HepG2 (cell line): ENCODE results near the gene MIB2. TPM values are rescaled to one million over a fixed set of nuclear protein-coding genes. Genes with fewer than 3 reads are reported as not detected.
A peak's percentile ranks its signal among the peaks of the same experiment; 100 is the strongest.

ENCODE experiments used
- ATF7-NPFF ChIP-seq: sonication (generic); formaldehyde crosslinking; IDR thresholded peaks from 2 replicates; pipeline ENCODE4 v1.8.1; 2023; ENCODE audit warnings: mild to moderate bottlenecking, low read depth, missing genetic modification reagents, moderate library complexity
- ATM ChIP-seq: fragments of 450-650 bp; IDR thresholded peaks from 2 replicates; pipeline ENCODE4 v1.7.1; 2017; ENCODE audit warnings: mild to moderate bottlenecking, borderline replicate concordance
- CBFB ChIP-seq: sonication (generic); formaldehyde crosslinking; IDR thresholded peaks from 2 replicates; pipeline ENCODE4 v1.4.0; 2020; ENCODE audit warnings: missing genetic modification reagents
- CCDC6 ChIP-seq: sonication (generic); formaldehyde crosslinking; IDR thresholded peaks from 2 replicates; pipeline ENCODE4 v1.8.1; 2022; ENCODE audit warnings: mild to moderate bottlenecking, missing genetic modification reagents, moderate library complexity
- HOXA3 ChIP-seq: sonication (generic); formaldehyde crosslinking; IDR thresholded peaks from 2 replicates; pipeline ENCODE4 v1.5.0; 2020; ENCODE audit warnings: missing genetic modification reagents
- KDM1A ChIP-seq: IDR thresholded peaks from 2 replicates; pipeline ENCODE4 v1.6.1; 2016; ENCODE audit warnings: missing compliant biosample characterization
- MED13 ChIP-seq: sonication (generic); formaldehyde crosslinking; IDR thresholded peaks from 2 replicates; pipeline ENCODE4 v1.5.0; 2020; ENCODE audit warnings: missing genetic modification reagents
- NAIF1 ChIP-seq: sonication (generic); formaldehyde crosslinking; IDR thresholded peaks from 2 replicates; pipeline ENCODE4 v1.5.0; 2020; ENCODE audit warnings: mild to moderate bottlenecking, missing genetic modification reagents, borderline replicate concordance
- NRL ChIP-seq: sonication (generic); formaldehyde crosslinking; IDR thresholded peaks from 2 replicates; pipeline ENCODE4 v1.5.0; 2020; ENCODE audit warnings: missing genetic modification reagents, mild to moderate bottlenecking, moderate library complexity, borderline replicate concordance
- RBM22 ChIP-seq: fragments of 200-400 bp; formaldehyde crosslinking; optimal IDR thresholded peaks from 2 replicates; pipeline ENCODE3; 2017; ENCODE audit warnings: mild to moderate bottlenecking, low read length, moderate library complexity
- RCOR2 ChIP-seq: IDR thresholded peaks from 2 replicates; pipeline ENCODE4 v1.6.1; 2016; ENCODE audit warnings: missing biosample characterization, missing genetic modification reagents
- TCF12 ChIP-seq, 2 experiments: fragments of 450-650 bp in 1 of 2; sonication (generic) in 1 of 2; formaldehyde crosslinking in 1 of 2; IDR thresholded peaks; 2 replicates each; pipeline versions ENCODE4 v1.6.1 to v1.8.0; 2017 to 2022; ENCODE audit warnings: antibody characterized with exemption in 1 of 2, mild to moderate bottlenecking in 1 of 2, missing genetic modification reagents in 1 of 2, moderate library complexity in 1 of 2
- TP53 ChIP-seq: sonication (generic); formaldehyde crosslinking; conservative IDR thresholded peaks from 2 replicates; pipeline ENCODE4 v1.4.0; 2020; ENCODE audit warnings: missing genetic modification reagents
- ZMYM3 ChIP-seq: sonication (generic); formaldehyde crosslinking; IDR thresholded peaks from 2 replicates; pipeline ENCODE4 v1.5.1; 2020; ENCODE audit warnings: mild to moderate bottlenecking, missing genetic modification reagents
- ZNF143 ChIP-seq: sonication (generic); formaldehyde crosslinking; IDR thresholded peaks from 2 replicates; pipeline ENCODE4 v1.4.0; 2020; ENCODE audit warnings: missing genetic modification reagents
- ZNF224 ChIP-seq: sonication (generic); formaldehyde crosslinking; IDR thresholded peaks from 2 replicates; pipeline ENCODE4 v1.5.0; 2020; ENCODE audit warnings: mild to moderate bottlenecking, missing genetic modification reagents
- ZNF232 ChIP-seq: sonication (generic); formaldehyde crosslinking; IDR thresholded peaks from 2 replicates; pipeline ENCODE4 v1.4.0; 2020; ENCODE audit warnings: missing genetic modification reagents, borderline replicate concordance
- ZNF251 ChIP-seq: sonication (generic); formaldehyde crosslinking; IDR thresholded peaks from 2 replicates; pipeline ENCODE4 v1.9.0; 2021; ENCODE audit warnings: mild to moderate bottlenecking, missing genetic modification reagents
- ZNF564 ChIP-seq: sonication (generic); formaldehyde crosslinking; IDR thresholded peaks from 2 replicates; pipeline ENCODE4 v1.8.1; 2023; ENCODE audit warnings: mild to moderate bottlenecking, missing genetic modification reagents
- ZNF614 ChIP-seq: IDR thresholded peaks from 2 replicates; pipeline ENCODE4 v1.6.1; 2018; ENCODE audit warnings: missing biosample characterization, missing genetic modification reagents, inconsistent platforms, borderline replicate concordance
- ZNF75D ChIP-seq: sonication (generic); formaldehyde crosslinking; IDR thresholded peaks from 2 replicates; pipeline ENCODE4 v1.8.1; 2023; ENCODE audit warnings: missing genetic modification reagents, mild to moderate bottlenecking, borderline replicate concordance
- ZNF780A ChIP-seq: sonication (generic); formaldehyde crosslinking; IDR thresholded peaks from 2 replicates; pipeline ENCODE4 v1.8.0; 2022; ENCODE audit warnings: mild to moderate bottlenecking, missing genetic modification reagents, moderate library complexity
- ZSCAN20 ChIP-seq: sonication (generic); formaldehyde crosslinking; IDR thresholded peaks from 2 replicates; pipeline ENCODE4 v1.4.0; 2020; ENCODE audit warnings: missing genetic modification reagents, mild to moderate bottlenecking, borderline replicate concordance
- polyA plus RNA-seq, 8 experiments: library from polyadenylated mRNA; depleted of rRNA in 3 of 8; stranded (reverse) in 7 of 8; unstranded in 1 of 8; fragments of >200 nt; fragmentation: Illumina TruSeq in 4 of 8; extraction: Trizol in 4 of 8; gene quantifications; 2 replicates each; pipeline versions ENCODE4 v1.2.1 to v1.2.3, GENCODE V29; 2011 to 2016; ENCODE audit warnings: low read depth in 4 of 8, missing spikeins in 1 of 8, mixed read lengths in 1 of 8; ENCODE audit not compliant: insufficient read depth in 1 of 8
- total RNA-seq, 5 experiments: library from RNA; depleted of rRNA; stranded (reverse); fragments of >200 nt; fragmentation: Illumina TruSeq; extraction: Trizol; gene quantifications; 2 replicates each; pipeline ENCODE4 v1.2.3, GENCODE V29; 2016; ENCODE audit warnings: low read depth in 1 of 5
- TF ChIP-seq, protein P1 (sequence below): sonication (generic); formaldehyde crosslinking; IDR thresholded peaks from 2 replicates; pipeline ENCODE4 v1.8.1; 2023; ENCODE audit warnings: missing genetic modification reagents, inconsistent platforms, borderline replicate concordance
- TF ChIP-seq, protein P2 (sequence below): sonication (generic); formaldehyde crosslinking; IDR thresholded peaks from 2 replicates; pipeline ENCODE4 v1.4.0; 2020; ENCODE audit warnings: missing genetic modification reagents

Gene MIB2
- total and polyA plus RNA-seq, 2 of the 13 experiments (the other 11 are each of a cell fraction or from before 2014, with no cell fraction given): 19.9 to 30.4 TPM

DNA sequence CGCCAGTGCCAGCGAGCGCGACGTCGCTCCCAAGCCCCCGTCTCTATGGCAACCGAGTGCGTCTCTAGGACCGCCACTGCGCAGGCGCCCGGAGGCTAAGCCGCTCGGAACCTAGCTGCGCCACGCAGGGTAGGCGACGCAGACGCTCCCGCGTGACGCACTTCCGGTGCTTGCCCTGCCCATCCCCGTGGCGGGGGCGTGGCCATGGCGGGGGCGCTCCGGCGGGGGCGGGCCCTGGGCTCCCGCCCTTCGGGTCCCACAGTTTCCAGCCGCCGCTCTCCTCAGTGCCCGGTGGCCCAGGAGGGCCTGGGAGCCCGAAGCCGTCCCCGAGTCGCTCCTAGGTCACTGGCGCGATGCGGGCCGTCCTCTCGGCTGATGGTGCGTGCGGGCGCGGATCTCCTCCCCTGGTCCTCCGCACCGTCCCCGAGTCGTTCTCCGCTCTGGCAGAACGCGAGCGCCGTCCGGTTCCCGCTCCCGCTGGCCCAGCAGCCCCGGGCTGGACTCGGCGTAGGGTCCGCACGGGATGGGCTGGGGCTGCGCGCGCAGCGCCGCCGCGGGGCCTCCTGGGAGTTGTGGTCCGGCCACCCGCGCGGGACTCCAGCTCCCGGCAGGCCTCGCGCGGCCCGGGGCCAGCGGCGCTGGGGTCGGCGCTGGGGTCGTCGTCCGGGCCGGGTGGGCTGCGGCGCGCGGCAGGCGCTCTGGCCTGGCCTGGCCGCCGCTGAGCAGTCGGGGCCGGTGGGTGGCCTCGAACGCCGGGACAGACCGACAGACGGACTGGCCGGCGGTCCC is at the start of gene MIB2 (continued):
- TF ChIP-seq ZNF564 (CRISPR knock-in tag) (peak; percentile 53; the same call in 1 of the 2 replicates), ZNF75D (CRISPR knock-in tag) (no peak), RBM22 (peak; percentile 12), MED13 (CRISPR knock-in tag) (peak; percentile 44; the same call in 1 of the 2 replicates), ZNF232 (CRISPR knock-in tag) (peak; percentile 90), ZNF224 (CRISPR knock-in tag) (no peak), ZNF614 (CRISPR knock-in tag) (peak; percentile 53; the same call in 1 of the 2 replicates), ATF7-NPFF (CRISPR knock-in tag) (no peak), CCDC6 (CRISPR knock-in tag) (peak; percentile 88; the same call in 1 of the 2 replicates), CBFB (CRISPR knock-in tag) (0 out of 2 replicates have a peak, but pooled peaks have one; percentile 14), HOXA3 (peak; percentile 97), ZNF251 (CRISPR knock-in tag) (no peak), ATM (no peak), ZNF780A (CRISPR knock-in tag) (no peak), ZSCAN20 (no peak), RCOR2 (CRISPR knock-in tag) (no peak), KDM1A (CRISPR knock-in tag) (no peak), TP53 (no peak), TCF12 (IDR thresholded peaks at IDR 0.05) (no peak), TCF12 (CRISPR knock-in tag; IDR thresholded peaks at IDR 0.05) (peak; percentile 24; the same call in 1 of the 2 replicates), ZMYM3 (CRISPR knock-in tag) (no peak), NRL (no peak; the same call in 1 of the 2 replicates), ZNF143 (peak; percentile 90), NAIF1 (CRISPR knock-in tag) (peak; percentile 57; the same call in 1 of the 2 replicates)
- TF ChIP-seq, protein P1, sequence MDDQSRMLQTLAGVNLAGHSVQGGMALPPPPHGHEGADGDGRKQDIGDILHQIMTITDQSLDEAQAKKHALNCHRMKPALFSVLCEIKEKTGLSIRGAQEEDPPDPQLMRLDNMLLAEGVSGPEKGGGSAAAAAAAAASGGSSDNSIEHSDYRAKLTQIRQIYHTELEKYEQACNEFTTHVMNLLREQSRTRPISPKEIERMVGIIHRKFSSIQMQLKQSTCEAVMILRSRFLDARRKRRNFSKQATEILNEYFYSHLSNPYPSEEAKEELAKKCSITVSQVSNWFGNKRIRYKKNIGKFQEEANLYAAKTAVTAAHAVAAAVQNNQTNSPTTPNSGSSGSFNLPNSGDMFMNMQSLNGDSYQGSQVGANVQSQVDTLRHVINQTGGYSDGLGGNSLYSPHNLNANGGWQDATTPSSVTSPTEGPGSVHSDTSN: no peak
- TF ChIP-seq, protein P2, sequence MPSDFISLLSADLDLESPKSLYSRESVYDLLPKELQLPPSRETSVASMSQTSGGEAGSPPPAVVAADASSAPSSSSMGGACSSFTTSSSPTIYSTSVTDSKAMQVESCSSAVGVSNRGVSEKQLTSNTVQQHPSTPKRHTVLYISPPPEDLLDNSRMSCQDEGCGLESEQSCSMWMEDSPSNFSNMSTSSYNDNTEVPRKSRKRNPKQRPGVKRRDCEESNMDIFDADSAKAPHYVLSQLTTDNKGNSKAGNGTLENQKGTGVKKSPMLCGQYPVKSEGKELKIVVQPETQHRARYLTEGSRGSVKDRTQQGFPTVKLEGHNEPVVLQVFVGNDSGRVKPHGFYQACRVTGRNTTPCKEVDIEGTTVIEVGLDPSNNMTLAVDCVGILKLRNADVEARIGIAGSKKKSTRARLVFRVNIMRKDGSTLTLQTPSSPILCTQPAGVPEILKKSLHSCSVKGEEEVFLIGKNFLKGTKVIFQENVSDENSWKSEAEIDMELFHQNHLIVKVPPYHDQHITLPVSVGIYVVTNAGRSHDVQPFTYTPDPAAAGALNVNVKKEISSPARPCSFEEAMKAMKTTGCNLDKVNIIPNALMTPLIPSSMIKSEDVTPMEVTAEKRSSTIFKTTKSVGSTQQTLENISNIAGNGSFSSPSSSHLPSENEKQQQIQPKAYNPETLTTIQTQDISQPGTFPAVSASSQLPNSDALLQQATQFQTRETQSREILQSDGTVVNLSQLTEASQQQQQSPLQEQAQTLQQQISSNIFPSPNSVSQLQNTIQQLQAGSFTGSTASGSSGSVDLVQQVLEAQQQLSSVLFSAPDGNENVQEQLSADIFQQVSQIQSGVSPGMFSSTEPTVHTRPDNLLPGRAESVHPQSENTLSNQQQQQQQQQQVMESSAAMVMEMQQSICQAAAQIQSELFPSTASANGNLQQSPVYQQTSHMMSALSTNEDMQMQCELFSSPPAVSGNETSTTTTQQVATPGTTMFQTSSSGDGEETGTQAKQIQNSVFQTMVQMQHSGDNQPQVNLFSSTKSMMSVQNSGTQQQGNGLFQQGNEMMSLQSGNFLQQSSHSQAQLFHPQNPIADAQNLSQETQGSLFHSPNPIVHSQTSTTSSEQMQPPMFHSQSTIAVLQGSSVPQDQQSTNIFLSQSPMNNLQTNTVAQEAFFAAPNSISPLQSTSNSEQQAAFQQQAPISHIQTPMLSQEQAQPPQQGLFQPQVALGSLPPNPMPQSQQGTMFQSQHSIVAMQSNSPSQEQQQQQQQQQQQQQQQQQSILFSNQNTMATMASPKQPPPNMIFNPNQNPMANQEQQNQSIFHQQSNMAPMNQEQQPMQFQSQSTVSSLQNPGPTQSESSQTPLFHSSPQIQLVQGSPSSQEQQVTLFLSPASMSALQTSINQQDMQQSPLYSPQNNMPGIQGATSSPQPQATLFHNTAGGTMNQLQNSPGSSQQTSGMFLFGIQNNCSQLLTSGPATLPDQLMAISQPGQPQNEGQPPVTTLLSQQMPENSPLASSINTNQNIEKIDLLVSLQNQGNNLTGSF (CRISPR knock-in tag): peak; percentile 25; the same call in 1 of the 2 replicates
